Measurements from ENCODE around the gene TPRG1.

DNA sequence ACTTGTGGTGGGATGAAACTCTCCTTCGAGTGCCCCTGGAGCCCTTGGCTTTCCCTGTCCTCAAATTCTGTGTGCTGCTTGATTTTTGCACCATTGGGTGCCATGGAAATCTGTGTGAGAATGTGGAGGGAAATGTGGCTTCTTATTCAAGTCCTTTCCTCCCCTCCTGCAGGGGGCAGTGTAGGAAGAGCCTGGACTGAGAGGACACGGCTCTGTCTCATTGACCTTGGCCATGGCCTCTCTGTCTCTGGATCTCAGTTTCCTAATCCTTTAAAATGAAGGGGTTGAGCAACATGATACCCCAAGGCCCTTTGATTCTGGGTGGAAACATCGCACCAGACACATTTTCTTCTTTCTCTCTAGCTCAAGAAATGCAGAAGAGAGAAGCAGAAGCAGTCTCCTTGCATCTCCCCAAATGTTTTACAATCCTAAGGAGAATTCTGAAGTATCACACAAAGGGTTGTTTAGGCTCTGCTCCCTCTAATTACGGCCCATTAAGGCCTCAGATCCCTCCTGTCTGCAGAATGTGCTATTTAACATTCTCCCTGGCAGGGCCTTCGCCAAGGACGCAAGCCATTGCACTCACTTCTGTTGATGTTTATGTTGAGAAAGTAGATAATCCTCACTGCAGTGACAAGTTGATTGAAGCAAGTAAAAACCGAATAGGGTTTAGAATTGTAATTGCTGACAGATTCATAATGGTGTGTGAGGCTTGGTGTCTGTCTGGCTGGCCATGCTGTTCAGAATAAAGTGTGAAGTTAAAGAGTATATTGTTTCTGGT is 169.1 kb downstream of the TPRG1 start:
- no peak for TF ChIP-seq CTCF (IDR thresholded peaks at IDR 0.05; ENCODE audit: insufficient read depth, low read length)
- TF ChIP-seq GABPA (IDR thresholded peaks at IDR 0.05; ENCODE audit: low read depth), result no peak
- no peak for TF ChIP-seq POLR2AphosphoS5 (IDR thresholded peaks at IDR 0.05; ENCODE audit: low read depth)
- no peak for TF ChIP-seq SPI1 (IDR thresholded peaks at IDR 0.05; ENCODE audit: borderline replicate concordance, low read depth)
- TF ChIP-seq, protein P1, sequence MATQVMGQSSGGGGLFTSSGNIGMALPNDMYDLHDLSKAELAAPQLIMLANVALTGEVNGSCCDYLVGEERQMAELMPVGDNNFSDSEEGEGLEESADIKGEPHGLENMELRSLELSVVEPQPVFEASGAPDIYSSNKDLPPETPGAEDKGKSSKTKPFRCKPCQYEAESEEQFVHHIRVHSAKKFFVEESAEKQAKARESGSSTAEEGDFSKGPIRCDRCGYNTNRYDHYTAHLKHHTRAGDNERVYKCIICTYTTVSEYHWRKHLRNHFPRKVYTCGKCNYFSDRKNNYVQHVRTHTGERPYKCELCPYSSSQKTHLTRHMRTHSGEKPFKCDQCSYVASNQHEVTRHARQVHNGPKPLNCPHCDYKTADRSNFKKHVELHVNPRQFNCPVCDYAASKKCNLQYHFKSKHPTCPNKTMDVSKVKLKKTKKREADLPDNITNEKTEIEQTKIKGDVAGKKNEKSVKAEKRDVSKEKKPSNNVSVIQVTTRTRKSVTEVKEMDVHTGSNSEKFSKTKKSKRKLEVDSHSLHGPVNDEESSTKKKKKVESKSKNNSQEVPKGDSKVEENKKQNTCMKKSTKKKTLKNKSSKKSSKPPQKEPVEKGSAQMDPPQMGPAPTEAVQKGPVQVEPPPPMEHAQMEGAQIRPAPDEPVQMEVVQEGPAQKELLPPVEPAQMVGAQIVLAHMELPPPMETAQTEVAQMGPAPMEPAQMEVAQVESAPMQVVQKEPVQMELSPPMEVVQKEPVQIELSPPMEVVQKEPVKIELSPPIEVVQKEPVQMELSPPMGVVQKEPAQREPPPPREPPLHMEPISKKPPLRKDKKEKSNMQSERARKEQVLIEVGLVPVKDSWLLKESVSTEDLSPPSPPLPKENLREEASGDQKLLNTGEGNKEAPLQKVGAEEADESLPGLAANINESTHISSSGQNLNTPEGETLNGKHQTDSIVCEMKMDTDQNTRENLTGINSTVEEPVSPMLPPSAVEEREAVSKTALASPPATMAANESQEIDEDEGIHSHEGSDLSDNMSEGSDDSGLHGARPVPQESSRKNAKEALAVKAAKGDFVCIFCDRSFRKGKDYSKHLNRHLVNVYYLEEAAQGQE (IDR thresholded peaks at IDR 0.05; ENCODE audit: insufficient replicate concordance, low read depth), result no peak
